ENCODE data around the gene GLG1.
"Not testable (repeated sequence)": the region's sequence is repeated elsewhere in the genome, so short reads cannot be mapped to it uniquely, and the experiment has no call there.

Gene GLG1

GRCh38 chr16:74606521-74607309 lies at the start of gene GLG1:
GLG1 (minus strand) TSS chr16:74607114; CDS start chr16:74607094, 20 bp downstream.
- peak; percentile 69 for DNase-seq (ENCODE audit: low read depth)
- H3K4me3 ChIP-seq (ENCODE audit: low read depth, low read length): peak within 1 kb of the TSS; percentile 89

GRCh38 chr16:74654536-74655050 lies 47.7 kb upstream of the GLG1 start:
- H3K4me3 ChIP-seq (ENCODE audit: low read depth, low read length): no peak overlapping the region
- no peak for DNase-seq (ENCODE audit: low read depth)

GRCh38 chr16:74652883-74653282 lies 46.0 kb upstream of the GLG1 start:
- not testable (repeated sequence) for H3K4me3 ChIP-seq (ENCODE audit: low read depth, low read length); DNase-seq (ENCODE audit: low read depth)

- H3K4me3 ChIP-seq (ENCODE audit: low read depth, low read length): no peak overlapping the region
- no peak for DNase-seq (ENCODE audit: low read depth)
Measured at GRCh38 chr16:74652249-74652648, 45.3 kb upstream of the GLG1 start.

GRCh38 chr16:74651841-74652240 lies 44.9 kb upstream of the GLG1 start:
- H3K4me3 ChIP-seq (ENCODE audit: low read depth, low read length): no peak overlapping the region
- DNase-seq (ENCODE audit: low read depth): no peak

- no peak for DNase-seq (ENCODE audit: low read depth)
- no peak overlapping the region for H3K4me3 ChIP-seq (ENCODE audit: low read depth, low read length)
Measured at GRCh38 chr16:74650966-74651567, 44.2 kb upstream of the GLG1 start.

- H3K4me3 ChIP-seq (ENCODE audit: low read depth, low read length): no peak overlapping the region
- no peak for DNase-seq (ENCODE audit: low read depth)
Measured at GRCh38 chr16:74649839-74650504, 43.1 kb upstream of the GLG1 start.

- no peak for DNase-seq (ENCODE audit: low read depth)
- no peak overlapping the region for H3K4me3 ChIP-seq (ENCODE audit: low read depth, low read length)
Measured at GRCh38 chr16:74641969-74642368, 35.1 kb upstream of the GLG1 start.

- no peak for DNase-seq (ENCODE audit: low read depth)
- no peak overlapping the region for H3K4me3 ChIP-seq (ENCODE audit: low read depth, low read length)
Measured at GRCh38 chr16:74637742-74638453, 31.0 kb upstream of the GLG1 start.

GRCh38 chr16:74635303-74635702 lies 28.4 kb upstream of the GLG1 start:
- DNase-seq (ENCODE audit: low read depth): no peak
- H3K4me3 ChIP-seq (ENCODE audit: low read depth, low read length): no peak overlapping the region

- no peak for DNase-seq (ENCODE audit: low read depth)
- no peak overlapping the region for H3K4me3 ChIP-seq (ENCODE audit: low read depth, low read length)
Measured at GRCh38 chr16:74633686-74634085, 26.8 kb upstream of the GLG1 start.

GRCh38 chr16:74627506-74628220 lies 20.7 kb upstream of the GLG1 start:
- no peak overlapping the region for H3K4me3 ChIP-seq (ENCODE audit: low read depth, low read length)
- no peak for DNase-seq (ENCODE audit: low read depth)

- H3K4me3 ChIP-seq (ENCODE audit: low read depth, low read length): no peak overlapping the region
- no peak for DNase-seq (ENCODE audit: low read depth)
Measured at GRCh38 chr16:74626741-74627416, 20.0 kb upstream of the GLG1 start.

GRCh38 chr16:74625500-74626350 lies 18.8 kb upstream of the GLG1 start:
- H3K4me3 ChIP-seq (ENCODE audit: low read depth, low read length): no peak overlapping the region
- DNase-seq (ENCODE audit: low read depth): no peak

GRCh38 chr16:74623839-74624235 lies 16.9 kb upstream of the GLG1 start:
- no peak for DNase-seq (ENCODE audit: low read depth)
- H3K4me3 ChIP-seq (ENCODE audit: low read depth, low read length): no peak overlapping the region

GRCh38 chr16:74623214-74623838 lies 16.4 kb upstream of the GLG1 start:
- DNase-seq (ENCODE audit: low read depth): no peak
- H3K4me3 ChIP-seq (ENCODE audit: low read depth, low read length): no peak overlapping the region

GRCh38 chr16:74622005-74622404 lies 15.1 kb upstream of the GLG1 start:
- DNase-seq (ENCODE audit: low read depth): no peak
- H3K4me3 ChIP-seq (ENCODE audit: low read depth, low read length): no peak overlapping the region

Data from skeletal muscle cell (primary cell).